RWPE2 (cell line): Measurements from ENCODE around the gene STX10.

Source experiments
- ATAC-seq: fragments of 200-7000 bp; cut with Tn5 transposase; 3 replicates; pipeline ENCODE4 v1.9.1; 2021; ENCODE audit warnings: low read depth
- DNase-seq: peaks from one replicate; pipeline ENCODE4 v3.0.0-alpha.2; 2020; ENCODE audit warnings: low spot score
- H3K27ac ChIP-seq: fragments of 450-650 bp; 2 replicates; pipeline ENCODE4 v1.5.1; 2017; ENCODE audit warnings: mild to moderate bottlenecking; ENCODE audit not compliant: poor library complexity, severe bottlenecking
- H3K27me3 ChIP-seq: fragments of 250-450 bp; sonication (Bioruptor Pico); 2 replicates; pipeline ENCODE4 v1.5.1; 2021; ENCODE audit warnings: mild to moderate bottlenecking, moderate library complexity; ENCODE audit not compliant: insufficient read depth, poor library complexity, severe bottlenecking
- H3K36me3 ChIP-seq: fragments of 250-450 bp; sonication (Bioruptor Pico); 2 replicates; pipeline ENCODE4 v1.5.1; 2020; ENCODE audit warnings: low read depth, mild to moderate bottlenecking, moderate library complexity
- H3K4me1 ChIP-seq: fragments of 250-450 bp; sonication (Bioruptor Pico); 2 replicates; pipeline ENCODE4 v1.5.1; 2021; ENCODE audit warnings: mild to moderate bottlenecking, moderate library complexity; ENCODE audit not compliant: insufficient read depth, poor library complexity, severe bottlenecking
- H3K4me3 ChIP-seq: fragments of 250-450 bp; sonication (Bioruptor Pico); 2 replicates; pipeline ENCODE4 v1.5.1; 2021; ENCODE audit warnings: mild to moderate bottlenecking, moderate library complexity; ENCODE audit not compliant: severe bottlenecking
- H3K9me3 ChIP-seq: fragments of 250-450 bp; sonication (Bioruptor Pico); 2 replicates; pipeline ENCODE4 v1.5.1; 2021; ENCODE audit warnings: mild to moderate bottlenecking, moderate library complexity; ENCODE audit not compliant: severe bottlenecking
- TF ChIP-seq, protein P1 (sequence below): fragments of 450-650 bp; IDR thresholded peaks from one replicate; pipeline ENCODE4 v1.5.1; 2017; ENCODE audit warnings: mild to moderate bottlenecking, moderate library complexity; ENCODE audit not compliant: poor library complexity, severe bottlenecking

The STX10 gene

DNA sequence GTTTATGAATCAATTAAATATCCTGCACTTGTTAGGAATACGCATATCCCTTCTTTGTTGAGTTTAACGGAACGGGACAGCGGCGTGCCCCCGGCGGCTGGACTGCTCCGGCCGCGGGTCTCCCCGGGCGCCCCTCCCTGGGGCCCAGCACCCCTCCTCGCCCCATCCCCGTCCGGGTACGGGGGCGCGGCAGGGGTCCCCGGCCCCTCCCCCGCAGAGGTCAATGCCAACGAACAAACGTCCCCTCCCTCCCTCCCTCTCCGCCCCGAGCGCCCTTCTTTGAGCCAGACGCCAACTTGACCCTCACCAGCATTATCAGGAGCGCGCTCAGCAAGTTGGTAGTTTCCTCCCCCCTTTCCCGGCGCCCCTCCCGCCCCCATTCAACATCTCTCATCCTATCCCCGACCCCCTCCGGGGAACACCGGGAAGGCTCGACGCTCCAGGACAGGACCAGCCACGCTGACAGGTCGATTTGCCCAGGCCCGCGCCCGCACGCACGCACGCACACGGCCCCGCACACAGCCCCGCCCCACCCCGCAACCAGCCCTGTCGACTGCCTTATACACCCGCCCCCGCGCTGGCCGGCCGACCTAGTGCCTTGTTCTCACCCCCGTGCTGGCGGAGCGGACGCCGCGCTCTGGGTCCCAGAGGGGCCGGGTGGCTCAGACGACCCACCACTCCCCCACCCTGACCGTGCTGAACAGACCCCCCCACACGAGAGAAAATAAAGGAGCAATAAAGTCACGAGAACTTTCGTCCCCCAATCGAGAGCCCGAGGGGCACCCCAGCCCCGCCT, 52.5 kb downstream of the STX10 start:
- TF ChIP-seq, protein P1, sequence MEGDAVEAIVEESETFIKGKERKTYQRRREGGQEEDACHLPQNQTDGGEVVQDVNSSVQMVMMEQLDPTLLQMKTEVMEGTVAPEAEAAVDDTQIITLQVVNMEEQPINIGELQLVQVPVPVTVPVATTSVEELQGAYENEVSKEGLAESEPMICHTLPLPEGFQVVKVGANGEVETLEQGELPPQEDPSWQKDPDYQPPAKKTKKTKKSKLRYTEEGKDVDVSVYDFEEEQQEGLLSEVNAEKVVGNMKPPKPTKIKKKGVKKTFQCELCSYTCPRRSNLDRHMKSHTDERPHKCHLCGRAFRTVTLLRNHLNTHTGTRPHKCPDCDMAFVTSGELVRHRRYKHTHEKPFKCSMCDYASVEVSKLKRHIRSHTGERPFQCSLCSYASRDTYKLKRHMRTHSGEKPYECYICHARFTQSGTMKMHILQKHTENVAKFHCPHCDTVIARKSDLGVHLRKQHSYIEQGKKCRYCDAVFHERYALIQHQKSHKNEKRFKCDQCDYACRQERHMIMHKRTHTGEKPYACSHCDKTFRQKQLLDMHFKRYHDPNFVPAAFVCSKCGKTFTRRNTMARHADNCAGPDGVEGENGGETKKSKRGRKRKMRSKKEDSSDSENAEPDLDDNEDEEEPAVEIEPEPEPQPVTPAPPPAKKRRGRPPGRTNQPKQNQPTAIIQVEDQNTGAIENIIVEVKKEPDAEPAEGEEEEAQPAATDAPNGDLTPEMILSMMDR, result no peak
- Histone ChIP-seq H3K36me3 (no peaks in the 10 kb centered on the region), H3K9me3 (no peaks in the 10 kb centered on the region), H3K27ac (no peak overlapping the region), H3K4me3 (no peak overlapping the region), H3K4me1 (no peaks in the 10 kb centered on the region), H3K27me3 (no peaks in the 10 kb centered on the region)
- ATAC-seq, result peak; percentile 20; the same call in 2 of the 3 replicates
- no peak for DNase-seq

GRCh38 chr19:13097033-13097462, 53.1 kb downstream of the STX10 start:
- H3K27me3 ChIP-seq, result no peaks in the 10 kb centered on the region
- no peaks in the 10 kb centered on the region for H3K9me3 ChIP-seq
- H3K4me3 ChIP-seq, result no peak overlapping the region
- no peak overlapping the region for H3K27ac ChIP-seq
- ATAC-seq, result no peak
- no peaks in the 10 kb centered on the region for H3K36me3 ChIP-seq
- TF ChIP-seq, protein P1, result no peak
- no peak for DNase-seq
- no peaks in the 10 kb centered on the region for H3K4me1 ChIP-seq

- Histone ChIP-seq H3K4me1 (no peaks in the 10 kb centered on the region), H3K27me3 (no peaks in the 10 kb centered on the region), H3K4me3 (no peak overlapping the region), H3K9me3 (no peaks in the 10 kb centered on the region), H3K36me3 (no peaks in the 10 kb centered on the region), H3K27ac (no peak overlapping the region)
- no peak for ATAC-seq
- TF ChIP-seq, protein P1, result no peak
- peak; percentile 47 for DNase-seq
Measured at GRCh38 chr19:13095934-13096927, 53.9 kb downstream of the STX10 start.

GRCh38 chr19:13095393-13095784, 54.8 kb downstream of the STX10 start:
- Histone ChIP-seq H3K27ac (no peak overlapping the region), H3K4me3 (no peak overlapping the region), H3K9me3 (no peaks in the 10 kb centered on the region), H3K4me1 (no peaks in the 10 kb centered on the region), H3K36me3 (no peaks in the 10 kb centered on the region), H3K27me3 (no peaks in the 10 kb centered on the region)
- TF ChIP-seq, protein P1, result no peak
- DNase-seq (peak; percentile 46), ATAC-seq (no peak)
